GM18499 (cell line): ENCODE data around the gene OR10X1.

ENCODE experiments used
- ATAC-seq: cut with Tn5 transposase; IDR thresholded peaks from one replicate; pipeline ENCODE4 v1.9.1; 2021; ENCODE audit warnings: moderate number of reproducible peaks; ENCODE audit not compliant: insufficient read depth, unreplicated experiment

Gene OR10X1

GRCh38 chr1:158579733-158580132, at the start of gene OR10X1:
TSS of gene OR10X1 (minus strand) at chr1:158579899. CDS start at chr1:158579899, 0 bp downstream.
- no peak for ATAC-seq

GRCh38 chr1:158613764-158614163, 34.1 kb upstream of the OR10X1 start:
- no peak for ATAC-seq

- ATAC-seq: no peak
Observed at GRCh38 chr1:158611916-158612315, 32.2 kb upstream of the OR10X1 start.

GRCh38 chr1:158607296-158607695, 27.6 kb upstream of the OR10X1 start:
- ATAC-seq: no peak

GRCh38 chr1:158604968-158605367, 25.3 kb upstream of the OR10X1 start, which contains the start of gene OR10Z1:
TSS of gene OR10Z1 (plus strand) at chr1:158605268. CDS start at chr1:158606439, 1,171 bp downstream.
- ATAC-seq: no peak

- ATAC-seq: no peak
Observed at GRCh38 chr1:158600735-158601134, 21.0 kb upstream of the OR10X1 start.

GRCh38 chr1:158586942-158587341, 7.2 kb upstream of the OR10X1 start:
- no peak for ATAC-seq

GRCh38 chr1:158583962-158584361, 4.3 kb upstream of the OR10X1 start:
- no peak for ATAC-seq

GRCh38 chr1:158577561-158577960, 2.1 kb downstream of the OR10X1 start:
- ATAC-seq: no peak

GRCh38 chr1:158572226-158572625, 7.5 kb downstream of the OR10X1 start:
- no peak for ATAC-seq

- no peak for ATAC-seq
Observed at GRCh38 chr1:158570480-158570879, 9.2 kb downstream of the OR10X1 start, which contains the start of gene OR6P1. TSS of gene OR6P1 (minus strand) at chr1:158570580. CDS start at chr1:158563604, 6,976 bp downstream.

GRCh38 chr1:158564608-158565007, 15.1 kb downstream of the OR10X1 start:
- ATAC-seq: no peak

GRCh38 chr1:158563853-158564252, 15.8 kb downstream of the OR10X1 start:
- no peak for ATAC-seq

GRCh38 chr1:158559696-158560095, 20.0 kb downstream of the OR10X1 start:
- no peak for ATAC-seq

- no peak for ATAC-seq
Observed at GRCh38 chr1:158554352-158554751, 25.3 kb downstream of the OR10X1 start, which contains the start of gene OR6Y1. TSS of gene OR6Y1 (minus strand) at chr1:158554405. CDS start at chr1:158548105, 6,300 bp downstream.

GRCh38 chr1:158552296-158552695, 27.4 kb downstream of the OR10X1 start:
- ATAC-seq: no peak

GRCh38 chr1:158547533-158547932, 32.2 kb downstream of the OR10X1 start:
- ATAC-seq: no peak

- no peak for ATAC-seq
Observed at GRCh38 chr1:158537609-158538008, 42.1 kb downstream of the OR10X1 start.

- ATAC-seq: no peak
Observed at GRCh38 chr1:158534496-158534895, 45.2 kb downstream of the OR10X1 start.
